HepG2 (cell line): Measurements from ENCODE around the gene ECSIT.
"Not testable (repeated sequence)": the region's sequence is repeated elsewhere in the genome, so short reads cannot be mapped to it uniquely, and the experiment has no call there.

ENCODE experiments used
- CBFB ChIP-seq: sonication (generic); formaldehyde crosslinking; IDR thresholded peaks from 2 replicates; pipeline ENCODE4 v1.4.0; 2020; ENCODE audit warnings: missing genetic modification reagents
- CTCF ChIP-seq: sonication (generic); formaldehyde crosslinking; IDR thresholded peaks from 2 replicates; pipeline ENCODE4 v1.5.0; 2020; ENCODE audit warnings: mild to moderate bottlenecking, missing genetic modification reagents, moderate library complexity
- DMTF1 ChIP-seq: sonication (generic); formaldehyde crosslinking; IDR thresholded peaks from 2 replicates; pipeline ENCODE4 v1.4.0; 2020; ENCODE audit warnings: mild to moderate bottlenecking, missing genetic modification reagents
- KDM1A ChIP-seq: IDR thresholded peaks from 2 replicates; pipeline ENCODE4 v1.6.1; 2016; ENCODE audit warnings: missing compliant biosample characterization
- POLR2A ChIP-seq, 2 experiments: IDR thresholded peaks; 2 replicates each; pipeline ENCODE4 v1.6.1; 2011; ENCODE audit warnings: low read depth in 2 of 2, low read length in 2 of 2, mild to moderate bottlenecking in 1 of 2, moderate library complexity in 1 of 2; ENCODE audit not compliant: insufficient read depth in 1 of 2
- SMARCE1 ChIP-seq: fragments of 450-650 bp; IDR thresholded peaks from 2 replicates; pipeline ENCODE4 v1.6.1; 2017; ENCODE audit warnings: borderline replicate concordance
- TGIF2 ChIP-seq: IDR thresholded peaks from 2 replicates; pipeline ENCODE4 v1.6.1; 2016; ENCODE audit warnings: control low read depth, missing compliant biosample characterization

- TF ChIP-seq POLR2A (IDR thresholded peaks at IDR 0.05; ENCODE audit: insufficient read depth in 1 of 2, low read depth in 2 of 2, low read length in 2 of 2); CTCF; KDM1A; DMTF1 (CRISPR knock-in tag); TGIF2; SMARCE1; CBFB (CRISPR knock-in tag): not testable (repeated sequence)
Observed at GRCh38 chr19:11565649-11565980, 36.7 kb upstream of the ECSIT start.
